ENCODE data around the gene RCSD1.
A peak's percentile ranks its signal among the peaks of the same experiment; 100 is the strongest.
"Not testable (repeated sequence)": the region's sequence is repeated elsewhere in the genome, so short reads cannot be mapped to it uniquely, and the experiment has no call there.

The RCSD1 gene, protein sequence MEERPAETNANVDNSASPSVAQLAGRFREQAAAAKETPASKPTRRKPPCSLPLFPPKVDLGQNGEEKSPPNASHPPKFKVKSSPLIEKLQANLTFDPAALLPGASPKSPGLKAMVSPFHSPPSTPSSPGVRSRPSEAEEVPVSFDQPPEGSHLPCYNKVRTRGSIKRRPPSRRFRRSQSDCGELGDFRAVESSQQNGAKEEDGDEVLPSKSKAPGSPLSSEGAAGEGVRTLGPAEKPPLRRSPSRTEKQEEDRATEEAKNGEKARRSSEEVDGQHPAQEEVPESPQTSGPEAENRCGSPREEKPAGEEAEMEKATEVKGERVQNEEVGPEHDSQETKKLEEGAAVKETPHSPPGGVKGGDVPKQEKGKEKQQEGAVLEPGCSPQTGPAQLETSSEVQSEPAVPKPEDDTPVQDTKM

GRCh38 chr1:167629681-167630567 is at the start of gene RCSD1:
Gene RCSD1 (plus strand): TSS chr1:167630232. CDS start chr1:167630424, 192 bp downstream.
- DNase-seq (ENCODE audit: low spot score): no peak

GRCh38 chr1:167582064-167582463 is 48.0 kb upstream of the RCSD1 start:
- DNase-seq (ENCODE audit: low spot score): no peak

DNA sequence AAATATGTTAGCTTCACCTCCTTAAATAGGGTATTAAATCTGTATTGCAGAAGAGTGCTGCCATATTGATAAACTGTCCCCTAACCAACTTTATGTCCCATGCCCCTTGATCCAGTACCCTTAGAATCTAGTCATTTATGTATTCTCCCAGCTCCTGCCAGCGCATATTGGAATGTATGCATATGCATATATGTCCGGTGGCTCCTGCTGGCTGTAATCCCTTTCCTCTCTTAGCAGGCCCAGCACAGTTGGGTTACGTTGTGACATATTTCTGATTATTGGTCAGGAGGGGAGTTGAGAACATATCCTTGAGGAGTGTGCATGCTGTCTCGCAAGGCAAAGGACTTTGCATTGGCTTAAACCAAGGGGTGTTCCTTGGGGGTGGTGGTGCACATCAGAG is 47.3 kb upstream of the RCSD1 start:
- DNase-seq (ENCODE audit: low spot score): no peak

DNA sequence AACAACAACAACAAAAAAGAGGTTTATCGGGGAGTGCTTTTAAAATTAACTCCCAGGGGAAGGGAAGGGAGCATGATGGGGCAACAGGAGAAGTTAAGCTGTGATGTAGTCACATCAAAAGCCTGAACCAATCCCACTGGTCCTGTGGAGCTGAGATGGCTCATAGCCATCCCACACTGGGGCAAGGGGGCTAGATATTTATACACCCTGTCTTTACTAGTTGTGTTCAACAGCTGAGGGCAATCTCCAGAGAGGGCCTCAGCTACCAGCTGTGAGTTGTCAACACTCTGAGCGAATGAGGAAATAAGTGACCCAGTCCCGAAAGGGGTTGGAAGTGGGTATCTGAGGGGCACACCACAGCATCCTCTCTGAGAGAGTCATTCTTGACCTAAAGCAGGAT is 45.5 kb upstream of the RCSD1 start:
- DNase-seq (ENCODE audit: low spot score): no peak

DNA sequence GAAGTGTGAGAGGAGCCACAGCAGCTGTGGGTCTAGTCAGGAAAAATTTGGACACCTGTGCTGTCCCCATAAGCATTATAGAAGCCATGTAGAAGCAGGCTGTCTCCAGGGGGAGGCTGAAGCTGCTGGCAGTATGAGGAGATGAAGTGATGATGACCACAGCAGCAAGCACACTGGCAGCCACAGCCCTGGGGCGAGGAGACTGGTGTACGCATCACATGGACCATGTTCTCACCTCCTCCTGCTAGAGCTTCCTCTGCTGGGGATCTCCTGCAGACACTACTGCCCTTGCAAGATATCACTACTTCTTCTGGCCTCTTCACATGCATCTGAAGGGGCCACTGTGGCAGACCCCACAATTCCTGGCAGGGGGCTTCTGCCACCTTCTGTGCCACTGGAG is 42.7 kb upstream of the RCSD1 start:
- no peak for DNase-seq (ENCODE audit: low spot score)

DNA sequence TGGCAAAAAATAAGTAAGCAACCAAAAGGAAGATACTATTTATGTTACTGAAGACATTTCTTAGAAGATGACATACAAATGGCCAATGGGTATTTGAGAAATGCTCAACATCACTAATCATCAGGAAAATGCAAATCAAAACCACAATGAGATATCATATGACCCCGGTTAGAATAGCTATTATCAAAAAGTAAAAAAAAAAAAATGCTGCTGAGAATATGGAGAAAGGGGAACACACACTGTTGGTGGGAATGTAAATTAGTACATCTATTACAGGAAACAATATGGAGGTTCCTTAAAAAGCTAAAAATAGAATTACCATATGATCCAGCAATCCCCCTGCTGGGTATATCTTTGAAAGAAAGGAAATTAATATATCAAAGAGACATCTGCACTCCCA is 42.2 kb upstream of the RCSD1 start:
- DNase-seq (ENCODE audit: low spot score): no peak

DNA sequence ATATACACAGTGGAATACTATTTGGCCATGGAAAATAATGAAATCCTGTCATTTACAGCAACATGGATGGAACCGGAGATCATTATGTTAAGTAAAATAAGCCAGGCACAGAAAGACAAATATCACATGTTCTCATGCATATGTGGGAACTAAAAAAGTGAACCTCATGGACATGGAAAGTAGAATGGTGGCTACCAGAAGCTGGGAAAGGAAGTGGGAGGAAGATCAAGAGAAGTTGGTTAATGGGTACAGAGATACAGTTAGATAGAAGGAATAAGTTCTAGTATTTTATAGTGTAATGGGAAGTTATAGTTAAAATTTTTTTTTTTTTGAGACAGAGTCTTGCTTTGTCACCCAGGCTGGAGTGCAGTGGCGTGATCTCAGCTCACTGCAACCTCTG is 41.7 kb upstream of the RCSD1 start:
- DNase-seq (ENCODE audit: low spot score): no peak

GRCh38 chr1:167592475-167592874 is 37.6 kb upstream of the RCSD1 start:
- DNase-seq (ENCODE audit: low spot score): no peak

DNA sequence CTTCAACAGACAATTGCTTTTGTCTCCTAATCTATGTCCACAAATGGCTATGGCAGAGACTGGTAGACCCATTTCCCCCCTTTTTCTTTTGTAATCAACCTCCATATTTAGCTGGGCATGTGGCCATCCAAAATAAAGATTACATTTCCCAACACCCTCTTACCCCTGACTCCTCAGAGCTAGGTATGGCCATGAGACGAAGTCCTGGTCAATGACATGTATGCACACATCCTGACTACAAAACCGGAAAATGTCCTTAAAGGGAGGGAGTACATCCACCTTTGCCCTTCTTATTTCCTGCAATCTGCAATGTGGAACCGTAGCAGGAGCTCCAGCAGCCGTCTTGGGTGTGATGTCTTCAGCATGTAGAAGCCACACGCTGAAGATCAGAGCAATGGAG is 36.2 kb upstream of the RCSD1 start:
- DNase-seq (ENCODE audit: low spot score): no peak

GRCh38 chr1:167594822-167595221 is 35.2 kb upstream of the RCSD1 start:
- DNase-seq (ENCODE audit: low spot score): no peak

GRCh38 chr1:167599957-167600581 is 30.0 kb upstream of the RCSD1 start:
- DNase-seq (ENCODE audit: low spot score): peak; percentile 50

DNA sequence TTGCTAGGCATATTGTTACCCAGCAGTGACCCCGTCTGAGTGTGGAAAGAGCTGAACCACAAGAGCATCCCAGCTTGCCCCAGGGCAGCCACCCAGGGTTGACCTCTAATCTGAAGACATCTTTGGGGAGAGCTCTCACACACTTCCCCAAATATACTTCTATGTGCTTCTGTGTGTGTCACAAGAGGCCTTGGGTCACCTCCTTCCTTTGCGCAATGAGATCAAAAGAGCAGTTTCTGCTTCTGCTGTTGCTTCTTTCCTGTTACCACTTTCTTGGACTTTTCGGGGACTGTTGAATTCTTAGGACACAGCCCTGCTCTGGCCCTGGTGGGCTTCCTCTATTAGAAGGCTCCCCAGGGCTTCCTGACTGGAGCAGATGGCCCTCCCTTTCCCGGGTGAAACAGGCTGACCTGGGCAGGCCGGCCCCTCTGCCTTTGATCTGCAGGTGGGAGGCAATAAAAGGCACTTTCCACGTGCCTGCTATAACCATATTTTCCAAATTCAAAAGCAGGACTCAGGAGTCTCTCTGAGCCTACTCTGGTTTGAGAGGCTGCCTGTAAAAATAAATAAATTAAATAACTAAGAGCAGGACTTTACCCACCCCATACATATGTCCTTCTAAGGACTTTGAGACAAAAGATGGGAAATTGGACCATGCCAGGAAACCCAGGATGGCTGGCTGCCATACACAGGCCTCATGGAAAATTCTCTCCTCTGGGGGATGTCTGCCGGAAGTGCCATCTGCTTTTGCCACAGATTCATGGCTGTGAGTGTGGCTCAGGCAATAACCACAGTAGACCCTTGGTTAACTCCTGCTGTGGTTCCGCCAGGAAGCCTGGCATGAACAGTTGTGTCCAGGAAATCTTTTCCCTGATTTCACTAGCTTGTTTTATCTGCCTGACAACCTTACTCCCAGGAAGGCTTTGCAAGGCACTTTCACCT is 28.3 kb upstream of the RCSD1 start:
- peak; percentile 39 for DNase-seq (ENCODE audit: low spot score)

- DNase-seq (ENCODE audit: low spot score): no peak
Observed at GRCh38 chr1:167602840-167603239, 27.2 kb upstream of the RCSD1 start.

- no peak for DNase-seq (ENCODE audit: low spot score)
Observed at GRCh38 chr1:167605576-167605975, 24.5 kb upstream of the RCSD1 start.

GRCh38 chr1:167611983-167612382 is 18.0 kb upstream of the RCSD1 start:
- no peak for DNase-seq (ENCODE audit: low spot score)

DNA sequence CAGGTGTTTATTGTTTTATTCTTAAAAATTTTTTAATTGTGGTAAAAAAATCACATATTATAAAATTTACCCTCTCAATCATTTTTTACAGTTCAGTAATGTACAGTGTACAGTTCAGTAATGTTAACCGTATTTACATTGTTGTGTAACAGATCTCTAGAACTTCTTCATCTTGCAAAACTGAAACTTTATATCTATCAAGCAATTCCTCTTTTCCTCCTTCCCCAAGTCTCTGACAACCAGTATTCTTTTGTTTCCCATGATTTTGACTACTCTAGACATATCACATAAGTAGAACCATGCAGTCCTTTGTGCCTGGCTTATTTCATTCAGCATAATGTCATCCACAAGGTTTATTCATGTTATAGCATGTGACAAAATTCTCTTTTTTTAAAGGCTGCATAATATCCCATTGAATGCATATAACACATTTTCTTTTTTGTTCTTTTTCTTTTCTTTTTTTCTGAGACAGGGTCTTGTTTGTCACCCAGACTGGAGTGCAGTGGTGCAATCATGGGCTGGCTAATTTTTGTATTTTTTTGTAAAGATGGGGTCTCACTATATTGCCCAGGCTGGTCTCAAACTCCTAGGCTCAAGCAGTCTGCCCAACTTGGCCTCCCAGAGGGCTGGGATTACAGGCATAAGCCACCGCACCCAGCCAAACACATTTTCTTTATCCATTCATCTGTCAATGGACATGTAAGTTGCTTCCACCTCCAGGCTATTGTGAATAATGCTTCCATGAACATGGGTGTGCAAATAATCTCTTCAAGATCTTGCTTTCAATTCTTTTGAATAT is 17.2 kb upstream of the RCSD1 start:
- DNase-seq (ENCODE audit: low spot score): no peak

DNA sequence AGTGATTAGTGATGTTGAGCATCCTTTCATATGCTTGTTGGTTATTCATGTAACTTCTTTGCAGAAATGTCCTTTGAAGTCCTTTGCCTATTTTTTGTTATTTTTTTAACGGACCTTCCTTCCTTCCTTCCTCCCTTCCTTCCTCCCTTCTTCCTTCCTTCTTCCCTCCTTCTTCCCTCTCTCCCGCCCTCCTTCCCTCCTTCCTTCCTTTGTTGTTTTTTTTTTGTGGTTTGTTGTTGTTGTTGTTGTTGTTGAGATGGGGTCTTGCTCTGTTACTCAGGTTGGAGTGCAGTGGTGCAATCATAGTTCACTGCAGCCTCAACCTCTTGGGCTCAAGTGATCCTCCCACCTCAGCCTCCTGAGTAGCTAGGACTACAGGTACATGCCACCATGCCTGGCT is 16.0 kb upstream of the RCSD1 start:
- DNase-seq (ENCODE audit: low spot score): not testable (repeated sequence)

DNA sequence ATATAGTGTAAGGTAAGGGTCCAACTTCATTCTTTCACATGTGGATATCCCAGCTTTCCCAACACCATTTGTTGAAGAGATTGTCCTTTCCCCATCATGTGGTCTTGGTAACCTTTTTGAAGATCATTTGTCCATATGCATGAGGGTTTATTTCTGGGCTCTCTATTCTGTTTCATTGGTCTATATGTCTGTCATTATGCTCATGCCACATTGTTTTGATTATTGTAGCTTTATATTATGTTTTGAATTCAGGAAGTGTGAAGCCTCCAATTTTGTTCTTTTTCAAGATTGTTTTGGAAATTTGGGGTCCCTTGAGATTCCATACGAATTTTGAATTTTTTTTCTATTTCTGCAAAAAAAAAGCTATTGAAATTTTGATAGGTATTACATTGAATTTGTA is 15.2 kb upstream of the RCSD1 start:
- DNase-seq (ENCODE audit: low spot score): no peak

- no peak for DNase-seq (ENCODE audit: low spot score)
Observed at GRCh38 chr1:167616521-167616920, 13.5 kb upstream of the RCSD1 start.
